ENCODE measurements around the gene ARHGEF2.

Gene ARHGEF2

GRCh38 chr1:155954645-155955044 is 23.7 kb downstream of the ARHGEF2 start:
- no peak for DNase-seq
- TF ChIP-seq POLR2A (IDR thresholded peaks at IDR 0.05; ENCODE audit: low read length) = no peak
- TF ChIP-seq GATA1 (IDR thresholded peaks at IDR 0.05; ENCODE audit: low read depth, low read length) = no peak

- no peak for DNase-seq
- TF ChIP-seq GATA1 (IDR thresholded peaks at IDR 0.05; ENCODE audit: low read depth, low read length) (no peak), POLR2A (IDR thresholded peaks at IDR 0.05; ENCODE audit: low read length) (no peak)
Measured at GRCh38 chr1:155952505-155952890, 25.8 kb downstream of the ARHGEF2 start.

- TF ChIP-seq POLR2A (IDR thresholded peaks at IDR 0.05; ENCODE audit: low read length) (no peak), GATA1 (IDR thresholded peaks at IDR 0.05; ENCODE audit: low read depth, low read length) (no peak)
- no peak for DNase-seq
Measured at GRCh38 chr1:155951753-155952504, 26.4 kb downstream of the ARHGEF2 start.

GRCh38 chr1:155950829-155951228 is 27.5 kb downstream of the ARHGEF2 start:
- DNase-seq = no peak
- TF ChIP-seq GATA1 (IDR thresholded peaks at IDR 0.05; ENCODE audit: low read depth, low read length) = no peak
- TF ChIP-seq POLR2A (IDR thresholded peaks at IDR 0.05; ENCODE audit: low read length) = no peak

- no peak for DNase-seq
- no peak for TF ChIP-seq POLR2A (IDR thresholded peaks at IDR 0.05; ENCODE audit: low read length)
- TF ChIP-seq GATA1 (IDR thresholded peaks at IDR 0.05; ENCODE audit: low read depth, low read length) = no peak
Measured at GRCh38 chr1:155947741-155948140, 30.6 kb downstream of the ARHGEF2 start.

DNA sequence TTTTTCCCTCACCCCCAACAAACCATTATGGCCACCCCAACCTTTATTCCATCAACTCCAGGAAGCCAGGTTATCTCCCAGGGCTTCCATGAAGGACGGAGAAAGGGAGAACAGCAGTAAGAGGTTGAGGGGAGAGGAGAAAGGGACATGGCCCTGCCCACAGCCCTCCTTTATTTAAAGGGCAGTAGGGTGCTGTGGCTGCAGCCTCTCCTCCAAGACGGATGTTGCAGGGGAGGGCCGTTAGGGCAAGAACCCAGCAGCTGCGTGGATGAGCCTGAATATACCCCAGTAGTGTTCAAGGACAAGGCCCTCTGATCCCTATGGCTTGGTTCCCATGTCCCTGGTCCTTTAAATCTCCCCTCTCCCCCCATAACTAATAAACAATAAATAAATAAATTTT is 31.1 kb downstream of the ARHGEF2 start:
- DNase-seq = no peak
- TF ChIP-seq GATA1 (IDR thresholded peaks at IDR 0.05; ENCODE audit: low read depth, low read length) (no peak), POLR2A (IDR thresholded peaks at IDR 0.05; ENCODE audit: low read length) (no peak)

GRCh38 chr1:155946633-155947219 is 31.6 kb downstream of the ARHGEF2 start:
- TF ChIP-seq GATA1 (IDR thresholded peaks at IDR 0.05; ENCODE audit: low read depth, low read length) (no peak), POLR2A (IDR thresholded peaks at IDR 0.05; ENCODE audit: low read length) (no peak)
- no peak for DNase-seq

GRCh38 chr1:155944444-155944799 is 33.9 kb downstream of the ARHGEF2 start:
- TF ChIP-seq POLR2A (IDR thresholded peaks at IDR 0.05; ENCODE audit: low read length) = no peak
- no peak for TF ChIP-seq GATA1 (IDR thresholded peaks at IDR 0.05; ENCODE audit: low read depth, low read length)
- DNase-seq = no peak

GRCh38 chr1:155942578-155943141 is 35.7 kb downstream of the ARHGEF2 start:
- no peak for DNase-seq
- TF ChIP-seq POLR2A (IDR thresholded peaks at IDR 0.05; ENCODE audit: low read length) (no peak), GATA1 (IDR thresholded peaks at IDR 0.05; ENCODE audit: low read depth, low read length) (no peak)

DNA sequence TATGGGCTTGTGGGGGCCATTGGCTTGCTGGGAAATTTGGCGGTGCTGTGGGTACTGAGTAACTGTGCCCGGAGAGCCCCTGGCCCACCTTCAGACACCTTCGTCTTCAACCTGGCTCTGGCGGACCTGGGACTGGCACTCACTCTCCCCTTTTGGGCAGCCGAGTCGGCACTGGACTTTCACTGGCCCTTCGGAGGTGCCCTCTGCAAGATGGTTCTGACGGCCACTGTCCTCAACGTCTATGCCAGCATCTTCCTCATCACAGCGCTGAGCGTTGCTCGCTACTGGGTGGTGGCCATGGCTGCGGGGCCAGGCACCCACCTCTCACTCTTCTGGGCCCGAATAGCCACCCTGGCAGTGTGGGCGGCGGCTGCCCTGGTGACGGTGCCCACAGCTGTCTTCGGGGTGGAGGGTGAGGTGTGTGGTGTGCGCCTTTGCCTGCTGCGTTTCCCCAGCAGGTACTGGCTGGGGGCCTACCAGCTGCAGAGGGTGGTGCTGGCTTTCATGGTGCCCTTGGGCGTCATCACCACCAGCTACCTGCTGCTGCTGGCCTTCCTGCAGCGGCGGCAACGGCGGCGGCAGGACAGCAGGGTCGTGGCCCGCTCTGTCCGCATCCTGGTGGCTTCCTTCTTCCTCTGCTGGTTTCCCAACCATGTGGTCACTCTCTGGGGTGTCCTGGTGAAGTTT is 36.4 kb downstream of the ARHGEF2 start:
- no peak for TF ChIP-seq GATA1 (IDR thresholded peaks at IDR 0.05; ENCODE audit: low read depth, low read length)
- TF ChIP-seq POLR2A (IDR thresholded peaks at IDR 0.05; ENCODE audit: low read length) = no peak
- no peak for DNase-seq

- TF ChIP-seq GATA1 (IDR thresholded peaks at IDR 0.05; ENCODE audit: low read depth, low read length) (no peak), POLR2A (IDR thresholded peaks at IDR 0.05; ENCODE audit: low read length) (no peak)
- DNase-seq = no peak
Measured at GRCh38 chr1:155940993-155941844, 37.1 kb downstream of the ARHGEF2 start, which contains the start of gene RXFP4. Gene RXFP4 (plus strand): TSS chr1:155941638. CDS start chr1:155941710, 72 bp downstream.

- TF ChIP-seq GATA1 (IDR thresholded peaks at IDR 0.05; ENCODE audit: low read depth, low read length) (no peak), POLR2A (IDR thresholded peaks at IDR 0.05; ENCODE audit: low read length) (no peak)
- DNase-seq = peak in 1 of 2 experiments; percentile 33
Measured at GRCh38 chr1:155940482-155940992, 37.8 kb downstream of the ARHGEF2 start.

DNA sequence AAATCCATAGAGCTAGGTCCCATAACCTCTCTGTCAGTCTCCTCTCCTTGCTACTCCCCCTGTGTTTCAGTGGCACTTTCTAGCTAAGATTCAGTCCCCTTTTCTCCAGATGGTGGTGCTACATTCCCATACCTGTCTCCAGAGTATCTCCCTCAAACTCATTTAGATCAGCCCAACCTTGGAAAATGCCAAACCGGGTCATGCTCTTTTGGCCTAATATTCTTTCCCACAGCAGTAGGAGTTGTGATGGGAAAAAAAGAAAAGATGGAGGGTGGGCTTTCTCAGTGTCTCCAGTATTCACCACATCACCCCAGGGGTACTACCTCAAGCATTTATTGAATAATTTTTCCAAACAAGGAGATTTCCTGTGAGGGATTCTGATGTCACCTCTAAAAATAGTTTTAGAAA is 40.1 kb downstream of the ARHGEF2 start:
- peak; percentile 71 to 77 for DNase-seq
- TF ChIP-seq POLR2A (IDR thresholded peaks at IDR 0.05; ENCODE audit: low read length) (no peak), GATA1 (IDR thresholded peaks at IDR 0.05; ENCODE audit: low read depth, low read length) (no peak)
